Loucy (cell line): ENCODE measurements around the gene DOK7.

Experiments used
- H2AFZ ChIP-seq: fragments of 200-600 bp; sonication (generic); 2 replicates; pipeline ENCODE4 v1.6.0; 2016; ENCODE audit warnings: antibody characterized with exemption, mild to moderate bottlenecking, low read length, moderate library complexity
- H3F3A ChIP-seq: fragments of 200-600 bp; 2 replicates; pipeline ENCODE4 v1.6.0; 2016; ENCODE audit warnings: antibody characterized with exemption, low read depth, mild to moderate bottlenecking
- H3K27me3 ChIP-seq: fragments of 200-600 bp; sonication (generic); 2 replicates; pipeline ENCODE4 v1.6.1; 2014; ENCODE audit warnings: low read length, mild to moderate bottlenecking; ENCODE audit not compliant: insufficient read depth, poor library complexity, severe bottlenecking
- H3K36me3 ChIP-seq: fragments of 200-600 bp; sonication (generic); 2 replicates; pipeline ENCODE4 v1.6.1; 2016; ENCODE audit warnings: low read length; ENCODE audit not compliant: insufficient read depth
- H3K4me1 ChIP-seq: fragments of 200-600 bp; sonication (generic); 2 replicates; pipeline ENCODE4 v1.5.1; 2014; ENCODE audit warnings: low read length, mild to moderate bottlenecking; ENCODE audit not compliant: insufficient read depth, poor library complexity, severe bottlenecking
- H3K4me2 ChIP-seq: fragments of 200-600 bp; sonication (generic); 2 replicates; pipeline ENCODE4 v1.6.0; 2014; ENCODE audit warnings: antibody characterized with exemption, low read length, low read depth, mild to moderate bottlenecking; ENCODE audit not compliant: poor library complexity, severe bottlenecking
- H3K4me3 ChIP-seq: fragments of 200-600 bp; sonication (generic); 2 replicates; pipeline ENCODE4 v1.5.1; 2014; ENCODE audit warnings: low read length, mild to moderate bottlenecking, mixed read lengths; ENCODE audit not compliant: poor library complexity, severe bottlenecking
- H3K79me2 ChIP-seq: fragments of 200-600 bp; sonication (generic); 2 replicates; pipeline ENCODE4 v1.6.1; 2014; ENCODE audit warnings: low read length; ENCODE audit not compliant: insufficient read depth
- H3K9ac ChIP-seq: fragments of 200-600 bp; sonication (generic); 2 replicates; pipeline ENCODE4 v1.6.0; 2014; ENCODE audit warnings: mild to moderate bottlenecking, low read depth, low read length, moderate library complexity; ENCODE audit not compliant: poor library complexity, severe bottlenecking
- H3K9me2 ChIP-seq: fragments of 200-600 bp; sonication (generic); replicated peaks from 2 replicates; pipeline ENCODE4 v1.6.1; 2016; ENCODE audit warnings: low read depth, low read length, mixed read lengths
- H3K9me3 ChIP-seq: fragments of 200-600 bp; sonication (generic); 2 replicates; pipeline ENCODE4 v1.6.1; 2014; ENCODE audit warnings: mild to moderate bottlenecking, antibody characterized with exemption, low read length, low read depth; ENCODE audit not compliant: insufficient read depth
- H4K20me1 ChIP-seq: fragments of 200-600 bp; sonication (generic); 2 replicates; pipeline ENCODE4 v1.6.0; 2014; ENCODE audit warnings: antibody characterized with exemption, low read length, mild to moderate bottlenecking; ENCODE audit not compliant: insufficient read depth, poor library complexity, severe bottlenecking
- EZH2phosphoT487 ChIP-seq: fragments of 200-600 bp; IDR thresholded peaks from 2 replicates; pipeline ENCODE4 v1.6.1; 2018; ENCODE audit warnings: antibody characterized with exemption, mild to moderate bottlenecking, moderate library complexity, borderline replicate concordance
- TF ChIP-seq, protein P1 (sequence below): fragments of 200-600 bp; sonication (generic); conservative IDR thresholded peaks from 2 replicates; pipeline ENCODE4 v1.5.1; 2014; ENCODE audit warnings: mild to moderate bottlenecking, antibody characterized with exemption, low read length

The DOK7 gene

DNA sequence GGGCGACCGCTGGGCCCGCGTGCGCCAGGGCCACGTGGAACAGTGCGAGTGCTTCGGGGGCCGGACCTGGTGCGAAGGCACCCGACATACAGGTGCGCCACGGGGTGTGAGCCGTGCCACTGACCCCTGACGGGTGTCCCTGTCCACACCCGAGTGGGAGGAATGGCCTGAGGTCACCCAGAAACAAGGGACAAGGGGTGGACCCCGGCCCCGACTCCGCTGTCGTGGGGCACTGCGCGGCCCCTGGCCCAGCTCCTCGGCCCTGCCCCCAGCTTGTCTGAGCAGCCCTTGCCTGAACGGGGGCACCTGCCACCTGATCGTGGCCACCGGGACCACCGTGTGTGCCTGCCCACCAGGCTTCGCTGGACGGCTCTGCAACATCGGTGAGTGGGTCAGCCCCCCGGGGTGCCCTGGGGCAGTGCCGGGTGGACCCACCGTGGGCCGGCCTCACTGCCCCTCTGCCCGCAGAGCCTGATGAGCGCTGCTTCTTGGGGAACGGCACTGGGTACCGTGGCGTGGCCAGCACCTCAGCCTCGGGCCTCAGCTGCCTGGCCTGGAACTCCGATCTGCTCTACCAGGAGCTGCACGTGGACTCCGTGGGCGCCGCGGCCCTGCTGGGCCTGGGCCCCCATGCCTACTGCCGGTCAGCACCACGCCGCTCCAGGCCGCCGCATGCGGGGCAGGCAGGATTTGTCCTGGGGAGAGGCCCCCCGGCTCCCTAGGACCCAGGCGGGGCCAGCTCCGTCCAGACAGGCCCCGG, 18.6 kb upstream of the DOK7 start:
- Histone ChIP-seq H3K4me2 (no peak overlapping the region), H3K9me2 (no peaks in the 10 kb centered on the region), H3K9ac (no peak overlapping the region), H3F3A (no peaks in the 10 kb centered on the region), H3K4me3 (no peak overlapping the region), H3K79me2 (no peaks in the 10 kb centered on the region), H2AFZ (no peak overlapping the region), H4K20me1 (no peaks in the 10 kb centered on the region), H3K36me3 (no peaks in the 10 kb centered on the region), H3K4me1 (no peaks in the 10 kb centered on the region), H3K27me3 (no peaks in the 10 kb centered on the region), H3K9me3 (no peaks in the 10 kb centered on the region)
- TF ChIP-seq, protein P1, sequence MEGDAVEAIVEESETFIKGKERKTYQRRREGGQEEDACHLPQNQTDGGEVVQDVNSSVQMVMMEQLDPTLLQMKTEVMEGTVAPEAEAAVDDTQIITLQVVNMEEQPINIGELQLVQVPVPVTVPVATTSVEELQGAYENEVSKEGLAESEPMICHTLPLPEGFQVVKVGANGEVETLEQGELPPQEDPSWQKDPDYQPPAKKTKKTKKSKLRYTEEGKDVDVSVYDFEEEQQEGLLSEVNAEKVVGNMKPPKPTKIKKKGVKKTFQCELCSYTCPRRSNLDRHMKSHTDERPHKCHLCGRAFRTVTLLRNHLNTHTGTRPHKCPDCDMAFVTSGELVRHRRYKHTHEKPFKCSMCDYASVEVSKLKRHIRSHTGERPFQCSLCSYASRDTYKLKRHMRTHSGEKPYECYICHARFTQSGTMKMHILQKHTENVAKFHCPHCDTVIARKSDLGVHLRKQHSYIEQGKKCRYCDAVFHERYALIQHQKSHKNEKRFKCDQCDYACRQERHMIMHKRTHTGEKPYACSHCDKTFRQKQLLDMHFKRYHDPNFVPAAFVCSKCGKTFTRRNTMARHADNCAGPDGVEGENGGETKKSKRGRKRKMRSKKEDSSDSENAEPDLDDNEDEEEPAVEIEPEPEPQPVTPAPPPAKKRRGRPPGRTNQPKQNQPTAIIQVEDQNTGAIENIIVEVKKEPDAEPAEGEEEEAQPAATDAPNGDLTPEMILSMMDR = no peak
- no peak for TF ChIP-seq EZH2phosphoT487

GRCh38 chr4:3445111-3445820, 17.8 kb upstream of the DOK7 start:
- Histone ChIP-seq H3K79me2 (no peaks in the 10 kb centered on the region), H3K4me3 (no peak overlapping the region), H3K9ac (no peak overlapping the region), H3K27me3 (no peaks in the 10 kb centered on the region), H2AFZ (no peak overlapping the region), H3K9me2 (no peaks in the 10 kb centered on the region), H3K9me3 (no peaks in the 10 kb centered on the region), H3F3A (no peaks in the 10 kb centered on the region), H3K4me2 (no peak overlapping the region), H3K4me1 (no peaks in the 10 kb centered on the region), H3K36me3 (no peaks in the 10 kb centered on the region), H4K20me1 (no peaks in the 10 kb centered on the region)
- TF ChIP-seq EZH2phosphoT487 = no peak
- TF ChIP-seq, protein P1 = no peak

DNA sequence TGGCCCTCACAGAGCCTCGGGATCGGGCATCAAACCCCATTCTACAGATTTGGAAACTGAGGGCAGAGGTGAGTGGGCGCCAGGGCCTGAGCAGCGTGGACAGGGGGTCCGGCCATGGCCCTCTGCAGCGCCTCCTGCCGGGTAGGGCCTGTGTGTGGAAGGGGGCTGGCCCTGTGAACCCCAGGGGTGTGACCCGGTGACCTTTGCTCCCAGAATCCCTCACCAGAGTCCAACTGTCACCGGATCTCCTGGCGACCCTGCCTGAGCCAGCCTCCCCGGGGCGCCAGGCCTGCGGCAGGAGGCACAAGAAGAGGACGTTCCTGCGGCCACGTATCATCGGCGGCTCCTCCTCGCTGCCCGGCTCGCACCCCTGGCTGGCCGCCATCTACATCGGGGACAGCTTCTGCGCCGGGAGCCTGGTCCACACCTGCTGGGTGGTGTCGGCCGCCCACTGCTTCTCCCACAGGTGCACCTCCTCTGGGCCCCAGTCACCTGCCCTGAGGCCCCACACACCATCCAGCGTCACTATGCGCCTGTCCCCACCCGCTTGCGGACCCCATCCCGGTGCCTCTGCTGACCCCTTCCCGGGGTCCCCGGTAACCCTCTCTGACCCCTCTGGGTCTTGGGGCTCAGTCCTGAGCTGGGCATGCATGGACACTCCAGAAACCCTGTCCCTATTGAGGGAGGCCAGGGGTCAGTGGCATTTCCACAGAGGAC, 17.1 kb upstream of the DOK7 start:
- H4K20me1 ChIP-seq = no peaks in the 10 kb centered on the region
- no peak overlapping the region for H3K4me2 ChIP-seq
- no peaks in the 10 kb centered on the region for H3K9me3 ChIP-seq
- no peak for TF ChIP-seq EZH2phosphoT487
- TF ChIP-seq, protein P1 = no peak
- H3K9ac ChIP-seq = no peak overlapping the region
- H2AFZ ChIP-seq = no peak overlapping the region
- no peaks in the 10 kb centered on the region for H3K9me2 ChIP-seq
- H3K79me2 ChIP-seq = no peaks in the 10 kb centered on the region
- H3K4me3 ChIP-seq = no peak overlapping the region
- no peaks in the 10 kb centered on the region for H3F3A ChIP-seq
- no peaks in the 10 kb centered on the region for H3K27me3 ChIP-seq
- no peaks in the 10 kb centered on the region for H3K4me1 ChIP-seq
- H3K36me3 ChIP-seq = no peaks in the 10 kb centered on the region
